Measurements from ENCODE around the gene OR2J2. TPM values are rescaled to one million over a fixed set of nuclear protein-coding genes. Genes with fewer than 3 reads are reported as not detected.

Gene OR2J2
- total RNA-seq, 1 experiment from 2014 or later: not detected

GRCh38 chr6:29129326-29130012 lies 41.2 kb upstream of the OR2J2 start (continued):
- TF ChIP-seq, protein P1, sequence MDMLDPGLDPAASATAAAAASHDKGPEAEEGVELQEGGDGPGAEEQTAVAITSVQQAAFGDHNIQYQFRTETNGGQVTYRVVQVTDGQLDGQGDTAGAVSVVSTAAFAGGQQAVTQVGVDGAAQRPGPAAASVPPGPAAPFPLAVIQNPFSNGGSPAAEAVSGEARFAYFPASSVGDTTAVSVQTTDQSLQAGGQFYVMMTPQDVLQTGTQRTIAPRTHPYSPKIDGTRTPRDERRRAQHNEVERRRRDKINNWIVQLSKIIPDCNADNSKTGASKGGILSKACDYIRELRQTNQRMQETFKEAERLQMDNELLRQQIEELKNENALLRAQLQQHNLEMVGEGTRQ (CRISPR knock-in tag; IDR thresholded peaks at IDR 0.05): no peak

DNA sequence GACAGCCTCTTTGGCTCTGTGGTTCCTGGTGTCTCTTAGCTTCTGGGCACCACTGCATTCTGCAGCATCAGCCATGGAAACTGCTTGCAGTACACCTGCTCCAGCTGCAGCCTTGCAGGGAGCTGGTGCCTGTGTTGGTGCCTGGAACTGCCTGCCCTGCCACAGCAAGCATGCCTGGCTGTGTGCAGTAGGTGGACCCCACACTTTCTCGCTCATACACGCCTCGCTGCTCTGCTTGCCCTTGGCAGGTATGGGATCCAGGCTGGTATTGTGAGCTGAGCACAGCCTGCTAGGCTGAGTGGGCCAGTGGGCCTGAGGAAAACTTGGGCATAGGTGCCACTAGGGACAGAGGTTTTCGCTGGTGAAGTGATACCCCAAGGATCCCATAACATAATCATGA lies 40.1 kb upstream of the OR2J2 start:
- ATAC-seq (no peak), DNase-seq (ENCODE audit: low spot score) (no peak)
- Mint-ChIP-seq H3K4me3 (no peak overlapping the region), H3K9me3 (no peaks in the 10 kb centered on the region), H3K36me3 (no peaks in the 10 kb centered on the region), H3K4me1 (no peaks in the 10 kb centered on the region), H3K27ac (no peak overlapping the region), H3K27me3 (ENCODE audit: low read depth) (peaks cover 12% of the 10 kb centered on the region)
- ChIA-PET CTCF (no interaction called here), POLR2A (no interaction called here)
- TF ChIP-seq ZNF671 (CRISPR knock-in tag; IDR thresholded peaks at IDR 0.05): no peak
- TF ChIP-seq, protein P1 (CRISPR knock-in tag; IDR thresholded peaks at IDR 0.05): no peak
- TF ChIP-seq TCF7 (CRISPR knock-in tag; IDR thresholded peaks at IDR 0.05; ENCODE audit: low read depth): no peak
- no peak for TF ChIP-seq ZNF416 (CRISPR knock-in tag; IDR thresholded peaks at IDR 0.05)
- TF ChIP-seq NFATC4 (CRISPR knock-in tag; IDR thresholded peaks at IDR 0.05): no peak
- no peak for TF ChIP-seq CREB1 (CRISPR knock-in tag; IDR thresholded peaks at IDR 0.05)
- TF ChIP-seq SMAD3 (CRISPR knock-in tag; IDR thresholded peaks at IDR 0.05; ENCODE audit: borderline replicate concordance): no peak
- no peak for TF ChIP-seq HMGA2 (CRISPR knock-in tag; IDR thresholded peaks at IDR 0.05)

- Mint-ChIP-seq H3K36me3 (no peaks in the 10 kb centered on the region), H3K4me1 (no peaks in the 10 kb centered on the region), H3K4me3 (no peak overlapping the region), H3K27me3 (ENCODE audit: low read depth) (peaks cover 12% of the 10 kb centered on the region), H3K9me3 (no peaks in the 10 kb centered on the region), H3K27ac (no peak overlapping the region)
- ChIA-PET POLR2A (no interaction called here), CTCF (no interaction called here)
- DNase-seq (ENCODE audit: low spot score) (no peak), ATAC-seq (no peak)
- TF ChIP-seq, protein P2, sequence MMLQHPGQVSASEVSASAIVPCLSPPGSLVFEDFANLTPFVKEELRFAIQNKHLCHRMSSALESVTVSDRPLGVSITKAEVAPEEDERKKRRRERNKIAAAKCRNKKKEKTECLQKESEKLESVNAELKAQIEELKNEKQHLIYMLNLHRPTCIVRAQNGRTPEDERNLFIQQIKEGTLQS (CRISPR knock-in tag; conservative IDR thresholded peaks at IDR 0.05): no peak
- no peak for TF ChIP-seq FOXK1 (CRISPR knock-in tag; IDR thresholded peaks at IDR 0.05)
- no peak for TF ChIP-seq ZNF396 (CRISPR knock-in tag; IDR thresholded peaks at IDR 0.05; ENCODE audit: borderline replicate concordance)
- TF ChIP-seq, protein P3, sequence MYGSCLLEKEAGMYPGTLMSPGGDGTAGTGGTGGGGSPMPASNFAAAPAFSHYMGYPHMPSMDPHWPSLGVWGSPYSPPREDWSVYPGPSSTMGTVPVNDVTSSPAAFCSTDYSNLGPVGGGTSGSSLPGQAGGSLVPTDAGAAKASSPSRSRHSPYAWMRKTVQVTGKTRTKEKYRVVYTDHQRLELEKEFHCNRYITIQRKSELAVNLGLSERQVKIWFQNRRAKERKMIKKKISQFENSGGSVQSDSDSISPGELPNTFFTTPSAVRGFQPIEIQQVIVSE (CRISPR knock-in tag; IDR thresholded peaks at IDR 0.05; ENCODE audit: borderline replicate concordance): no peak
- TF ChIP-seq, protein P4, sequence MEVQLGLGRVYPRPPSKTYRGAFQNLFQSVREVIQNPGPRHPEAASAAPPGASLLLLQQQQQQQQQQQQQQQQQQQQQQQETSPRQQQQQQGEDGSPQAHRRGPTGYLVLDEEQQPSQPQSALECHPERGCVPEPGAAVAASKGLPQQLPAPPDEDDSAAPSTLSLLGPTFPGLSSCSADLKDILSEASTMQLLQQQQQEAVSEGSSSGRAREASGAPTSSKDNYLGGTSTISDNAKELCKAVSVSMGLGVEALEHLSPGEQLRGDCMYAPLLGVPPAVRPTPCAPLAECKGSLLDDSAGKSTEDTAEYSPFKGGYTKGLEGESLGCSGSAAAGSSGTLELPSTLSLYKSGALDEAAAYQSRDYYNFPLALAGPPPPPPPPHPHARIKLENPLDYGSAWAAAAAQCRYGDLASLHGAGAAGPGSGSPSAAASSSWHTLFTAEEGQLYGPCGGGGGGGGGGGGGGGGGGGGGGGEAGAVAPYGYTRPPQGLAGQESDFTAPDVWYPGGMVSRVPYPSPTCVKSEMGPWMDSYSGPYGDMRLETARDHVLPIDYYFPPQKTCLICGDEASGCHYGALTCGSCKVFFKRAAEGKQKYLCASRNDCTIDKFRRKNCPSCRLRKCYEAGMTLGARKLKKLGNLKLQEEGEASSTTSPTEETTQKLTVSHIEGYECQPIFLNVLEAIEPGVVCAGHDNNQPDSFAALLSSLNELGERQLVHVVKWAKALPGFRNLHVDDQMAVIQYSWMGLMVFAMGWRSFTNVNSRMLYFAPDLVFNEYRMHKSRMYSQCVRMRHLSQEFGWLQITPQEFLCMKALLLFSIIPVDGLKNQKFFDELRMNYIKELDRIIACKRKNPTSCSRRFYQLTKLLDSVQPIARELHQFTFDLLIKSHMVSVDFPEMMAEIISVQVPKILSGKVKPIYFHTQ (CRISPR knock-in tag; IDR thresholded peaks at IDR 0.05): no peak
- TF ChIP-seq, protein P1 (CRISPR knock-in tag; IDR thresholded peaks at IDR 0.05): no peak
- TF ChIP-seq TP53 (CRISPR knock-in tag; IDR thresholded peaks at IDR 0.05): no peak
- no peak for TF ChIP-seq JAZF1 (CRISPR knock-in tag; IDR thresholded peaks at IDR 0.05)
- no peak for TF ChIP-seq ZNF423 (CRISPR knock-in tag; IDR thresholded peaks at IDR 0.05)
- no peak for TF ChIP-seq NR1H2 (CRISPR knock-in tag; IDR thresholded peaks at IDR 0.05)
- TF ChIP-seq ZNF232 (CRISPR knock-in tag; IDR thresholded peaks at IDR 0.05): no peak
- no peak for TF ChIP-seq NR2C2 (CRISPR knock-in tag; IDR thresholded peaks at IDR 0.05)
- TF ChIP-seq TEAD1 (CRISPR knock-in tag; IDR thresholded peaks at IDR 0.05): no peak
- TF ChIP-seq RELA (CRISPR knock-in tag; IDR thresholded peaks at IDR 0.05; ENCODE audit: borderline replicate concordance): no peak
- TF ChIP-seq ZNF121 (CRISPR knock-in tag; IDR thresholded peaks at IDR 0.05): no peak
- no peak for TF ChIP-seq STAT6 (CRISPR knock-in tag; conservative IDR thresholded peaks at IDR 0.05; ENCODE audit: low read depth)
- TF ChIP-seq, protein P5, sequence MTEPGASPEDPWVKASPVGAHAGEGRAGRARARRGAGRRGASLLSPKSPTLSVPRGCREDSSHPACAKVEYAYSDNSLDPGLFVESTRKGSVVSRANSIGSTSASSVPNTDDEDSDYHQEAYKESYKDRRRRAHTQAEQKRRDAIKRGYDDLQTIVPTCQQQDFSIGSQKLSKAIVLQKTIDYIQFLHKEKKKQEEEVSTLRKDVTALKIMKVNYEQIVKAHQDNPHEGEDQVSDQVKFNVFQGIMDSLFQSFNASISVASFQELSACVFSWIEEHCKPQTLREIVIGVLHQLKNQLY (CRISPR knock-in tag; IDR thresholded peaks at IDR 0.05): no peak
- no peak for TF ChIP-seq CREM (CRISPR knock-in tag; IDR thresholded peaks at IDR 0.05)
These were observed 39.0 kb upstream of the OR2J2 start for GRCh38 chr6:29131691-29132090.

Data from WTC11 (cell line).